H9 (cell line): Measurements from ENCODE around the gene SCO2. TPM values are rescaled to one million over a fixed set of nuclear protein-coding genes. Genes with fewer than 3 reads are reported as not detected.

Source experiments
- DNase-seq: peaks from one replicate; pipeline ENCODE4 v3.0.0-alpha.2; 2017
- H2AFZ ChIP-seq: one replicate; pipeline ENCODE4 v1.6.1; 2013; ENCODE audit warnings: mild to moderate bottlenecking, low read length, control low read depth, moderate library complexity
- H2AK5ac ChIP-seq: 2 replicates; pipeline ENCODE4 v1.6.1; 2013; ENCODE audit warnings: low read length, control low read depth, mixed read lengths; ENCODE audit not compliant: insufficient read length
- H2BK120ac ChIP-seq: one replicate; pipeline ENCODE4 v1.6.1; 2013; ENCODE audit warnings: low read depth, mild to moderate bottlenecking, low read length, control low read depth, inconsistent platforms; ENCODE audit not compliant: poor library complexity, severe bottlenecking
- H2BK12ac ChIP-seq: 2 replicates; pipeline ENCODE4 v1.6.1; 2013; ENCODE audit warnings: low read length, control low read depth, mixed read lengths, low read depth; ENCODE audit not compliant: insufficient read length
- H2BK15ac ChIP-seq: 2 replicates; pipeline ENCODE4 v1.6.1; 2013; ENCODE audit warnings: low read depth, low read length, control low read depth
- H2BK20ac ChIP-seq: one replicate; pipeline ENCODE4 v1.6.1; 2013; ENCODE audit warnings: low read depth, mild to moderate bottlenecking, low read length, control low read depth, inconsistent platforms; ENCODE audit not compliant: poor library complexity, severe bottlenecking
- H2BK5ac ChIP-seq: 2 replicates; pipeline ENCODE4 v1.6.1; 2013; ENCODE audit warnings: low read length, control low read depth, mixed read lengths; ENCODE audit not compliant: insufficient read length
- H3K14ac ChIP-seq: 2 replicates; pipeline ENCODE4 v1.6.1; 2013; ENCODE audit warnings: low read length, control low read depth; ENCODE audit not compliant: insufficient read depth
- H3K18ac ChIP-seq: 2 replicates; pipeline ENCODE4 v1.6.1; 2013; ENCODE audit warnings: low read depth, mild to moderate bottlenecking, mixed read lengths, low read length, control low read depth; ENCODE audit not compliant: insufficient read length
- H3K23ac ChIP-seq: 2 replicates; pipeline ENCODE4 v1.6.1; 2013; ENCODE audit warnings: low read length, control low read depth, mixed read lengths, low read depth; ENCODE audit not compliant: insufficient read length
- H3K23me2 ChIP-seq: 2 replicates; pipeline ENCODE4 v1.6.1; 2013; ENCODE audit warnings: low read depth, mild to moderate bottlenecking, mixed read lengths, low read length, control low read depth; ENCODE audit not compliant: insufficient read length, poor library complexity, severe bottlenecking
- H3K27ac ChIP-seq: 2 replicates; pipeline ENCODE4 v1.5.1; 2013; ENCODE audit warnings: low read length, control low read depth, mixed read lengths, low read depth; ENCODE audit not compliant: insufficient read length
- H3K27me3 ChIP-seq: 2 replicates; pipeline ENCODE4 v1.6.1; 2013; ENCODE audit warnings: low read length, control low read depth, inconsistent platforms; ENCODE audit not compliant: insufficient read depth
- H3K4ac ChIP-seq: 2 replicates; pipeline ENCODE4 v1.6.1; 2013; ENCODE audit warnings: low read depth, mild to moderate bottlenecking, control low read depth, inconsistent platforms, low read length, moderate library complexity
- H3K4me1 ChIP-seq: 2 replicates; pipeline ENCODE4 v1.6.1; 2013; ENCODE audit warnings: low read length, control low read depth, inconsistent platforms; ENCODE audit not compliant: insufficient read depth
- H3K4me2 ChIP-seq: 2 replicates; pipeline ENCODE4 v1.6.1; 2013; ENCODE audit warnings: low read length, control low read depth, mixed read lengths; ENCODE audit not compliant: insufficient read length, insufficient read depth
- H3K56ac ChIP-seq: 2 replicates; pipeline ENCODE4 v1.6.1; 2013; ENCODE audit warnings: low read depth, mild to moderate bottlenecking, mixed read lengths, low read length, control low read depth; ENCODE audit not compliant: insufficient read length
- H3K79me1 ChIP-seq: 2 replicates; pipeline ENCODE4 v1.6.1; 2013; ENCODE audit warnings: low read depth, mild to moderate bottlenecking, moderate library complexity, low read length, control low read depth, inconsistent platforms; ENCODE audit not compliant: insufficient read depth, poor library complexity, severe bottlenecking
- H3K79me2 ChIP-seq: 2 replicates; pipeline ENCODE4 v1.6.1; 2013; ENCODE audit warnings: low read length, control low read depth, inconsistent platforms; ENCODE audit not compliant: insufficient read depth
- H3K9ac ChIP-seq: 2 replicates; pipeline ENCODE4 v1.6.1; 2013; ENCODE audit warnings: low read length, control low read depth, mixed read lengths; ENCODE audit not compliant: insufficient read length; ENCODE audit errors: extremely low read depth
- H3K9me3 ChIP-seq: one replicate; pipeline ENCODE4 v1.6.1; 2013; ENCODE audit warnings: low read depth, low read length, inconsistent platforms; ENCODE audit not compliant: control insufficient read depth
- H3T11ph ChIP-seq: one replicate; pipeline ENCODE4 v1.6.1; 2013; ENCODE audit warnings: mild to moderate bottlenecking, low read length, control low read depth, inconsistent platforms
- H4K20me1 ChIP-seq: one replicate; pipeline ENCODE4 v1.6.1; 2013; ENCODE audit not compliant: control insufficient read depth, insufficient read length, insufficient read depth
- H4K5ac ChIP-seq: 2 replicates; pipeline ENCODE4 v1.6.1; 2013; ENCODE audit warnings: low read depth, mild to moderate bottlenecking, mixed read lengths, low read length, control low read depth; ENCODE audit not compliant: insufficient read length
- H4K8ac ChIP-seq: replicated peaks from 2 replicates; pipeline ENCODE4 v1.6.1; 2013; ENCODE audit warnings: low read length, control low read depth, mixed read lengths, low read depth; ENCODE audit not compliant: insufficient read length
- H4K91ac ChIP-seq: 2 replicates; pipeline ENCODE4 v1.6.1; 2013; ENCODE audit warnings: low read depth, mild to moderate bottlenecking, moderate library complexity, mixed read lengths, low read length, control low read depth; ENCODE audit not compliant: insufficient read length
- H3K27ac Mint-ChIP-seq, 3 experiments: 2 replicates in 2 of 3; 3 replicates in 1 of 3; pipeline ENCODE4 v1.8.0; 2020 to 2021; ENCODE audit warnings: mixed read lengths in 3 of 3, mild to moderate bottlenecking in 1 of 3, moderate library complexity in 1 of 3
- H3K27me3 Mint-ChIP-seq: 2 replicates; pipeline ENCODE4 v1.8.0; 2021; ENCODE audit warnings: low read depth, mild to moderate bottlenecking, moderate library complexity, mixed read lengths
- H3K36me3 Mint-ChIP-seq, 3 experiments: 2 replicates in 2 of 3; 3 replicates in 1 of 3; pipeline ENCODE4 v1.8.0; 2020 to 2021; ENCODE audit warnings: low read depth in 3 of 3, mixed read lengths in 3 of 3; ENCODE audit not compliant: insufficient read depth in 1 of 3
- H3K4me1 Mint-ChIP-seq, 2 experiments: 2 replicates each; pipeline ENCODE4 v1.8.0; 2020; ENCODE audit warnings: mixed read lengths in 2 of 2
- H3K4me3 Mint-ChIP-seq, 2 experiments: 2 replicates in 1 of 2; 3 replicates in 1 of 2; pipeline ENCODE4 v1.8.0; 2020 to 2021; ENCODE audit warnings: mild to moderate bottlenecking in 2 of 2, mixed read lengths in 2 of 2, moderate library complexity in 1 of 2
- H3K9me3 Mint-ChIP-seq, 2 experiments: 2 replicates in 1 of 2; 3 replicates in 1 of 2; pipeline ENCODE4 v1.8.0; 2020; ENCODE audit warnings: mild to moderate bottlenecking in 2 of 2, mixed read lengths in 2 of 2, moderate library complexity in 1 of 2
- CTCF ChIP-seq: fragments of 200-600 bp; sonication (generic); conservative IDR thresholded peaks from 3 replicates; pipeline ENCODE4 v1.8.0; 2021; ENCODE audit warnings: antibody characterized with exemption, mild to moderate bottlenecking
- WGBS: extraction: QIAGEN DNeasy Blood & Tissue Kit; methylation state at CpG from one replicate; pipeline ENCODE4 v1.1.7; 2013; ENCODE audit warnings: missing lambda C conversion rate, low lambda C conversion rate, mixed read lengths; ENCODE audit not compliant: insufficient read length; ENCODE audit errors: extremely low coverage; 5-methylcytosine and 5-hydroxymethylcytosine counted together
- total RNA-seq: library from RNA; stranded (reverse); gene quantifications from 2 replicates; pipeline ENCODE4 v1.2.1, GENCODE V29; 2021

SCO2 gene
- total RNA-seq, 1 experiment from 2014 or later: 3.3 TPM

DNA sequence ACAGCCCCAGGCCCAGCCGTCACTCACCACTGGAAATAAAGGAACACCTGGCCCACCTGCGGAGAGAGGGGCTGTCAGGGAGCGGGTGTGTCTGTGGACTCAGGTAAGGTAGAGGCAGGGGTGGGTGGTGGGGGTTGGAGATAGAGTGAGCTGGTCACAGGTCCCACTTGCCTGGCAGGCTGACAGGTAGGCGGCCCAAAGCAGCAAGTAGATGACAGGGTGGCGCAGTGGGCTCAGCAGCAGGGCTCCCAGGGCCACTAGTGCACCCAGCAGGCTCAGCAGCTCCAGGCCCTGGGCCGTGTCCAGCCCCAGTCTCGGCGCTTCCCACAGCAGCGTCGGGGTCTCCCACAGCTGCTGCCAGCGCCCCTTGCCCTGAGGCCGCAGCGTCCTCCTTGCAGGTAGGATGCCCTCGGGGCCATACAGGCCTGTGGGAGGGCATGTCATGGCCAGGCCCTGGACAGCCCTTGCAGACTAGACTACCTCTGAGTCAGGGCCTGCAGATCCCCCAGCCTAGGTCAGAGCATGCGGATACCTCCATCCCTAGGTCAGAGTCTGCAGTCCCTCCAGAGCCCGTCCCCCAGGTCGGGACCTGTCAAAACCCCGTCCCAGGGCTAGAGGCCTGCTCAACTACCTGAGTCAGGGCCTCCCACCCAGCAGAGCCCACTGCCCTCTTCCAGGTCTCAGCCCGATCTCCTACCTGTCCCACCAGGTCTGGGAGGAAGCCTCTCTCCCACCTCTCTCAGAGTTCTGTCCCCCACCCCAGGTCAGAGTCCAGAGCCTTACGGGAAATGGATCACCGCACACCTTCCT, 18.6 kb downstream of the SCO2 start:
- H2BK12ac ChIP-seq: no peak overlapping the region
- H3K14ac ChIP-seq: peak overlapping the region; percentile 77
- H2BK15ac ChIP-seq: no peak overlapping the region
- peaks cover 9% of the 10 kb centered on the region; the same call in 1 of the 2 replicates for H3K79me2 ChIP-seq
- H3K9ac ChIP-seq: peak overlapping the region; percentile 76
- H2AK5ac ChIP-seq: no peak overlapping the region
- peaks cover 10 to 14% of the 10 kb centered on the region in 2 experiments for H3K4me1 Mint-ChIP-seq
- no peak overlapping the region for H3T11ph ChIP-seq
- no peaks in the 10 kb centered on the region for H3K27me3 Mint-ChIP-seq
- peaks cover 0 to 3% (median 0%) of the 10 kb centered on the region in 3 experiments; a peak in 2 of 7 replicates for H3K36me3 Mint-ChIP-seq
- H4K5ac ChIP-seq: no peak overlapping the region
- no peak overlapping the region for H3K56ac ChIP-seq
- no peaks in the 10 kb centered on the region for H3K27me3 ChIP-seq
- no peak overlapping the region for H2BK120ac ChIP-seq
- no peak overlapping the region for H2BK20ac ChIP-seq
- peak; percentile 44 for DNase-seq
- H3K18ac ChIP-seq: no peak overlapping the region
- H3K4ac ChIP-seq: no peak overlapping the region
- no CpG with 5 or more reads among the region's 21 CpGs for WGBS
- H3K27ac ChIP-seq: no peak overlapping the region
- H4K20me1 ChIP-seq: no peaks in the 10 kb centered on the region
- no peak overlapping the region for H3K23ac ChIP-seq
- H3K79me1 ChIP-seq: peaks cover 7% of the 10 kb centered on the region
- H3K23me2 ChIP-seq: peaks cover 12% of the 10 kb centered on the region
- no peak overlapping the region for H2BK5ac ChIP-seq
- no peaks in the 10 kb centered on the region for H3K9me3 Mint-ChIP-seq
- H3K4me3 Mint-ChIP-seq: peak overlapping the region; percentile 92 to 96
- H4K91ac ChIP-seq: no peak overlapping the region
- TF ChIP-seq CTCF: no peak
- peak overlapping the region in 1 of 3 experiments; percentile 82; a peak in 2 of 7 replicates for H3K27ac Mint-ChIP-seq
- no peaks in the 10 kb centered on the region for H3K4me1 ChIP-seq
- H3K9me3 ChIP-seq: no peaks in the 10 kb centered on the region
- H4K8ac ChIP-seq: no peak overlapping the region
- peak overlapping the region; percentile 93 for H3K4me2 ChIP-seq
- no peak overlapping the region for H2AFZ ChIP-seq
